Neural cell (in vitro differentiated cells): Measurements from ENCODE around the gene RFC2.

Experiments
- EP300 ChIP-seq: fragments of 450-650 bp; conservative IDR thresholded peaks from 2 replicates; pipeline ENCODE4 v1.6.1; 2014; ENCODE audit warnings: antibody characterized with exemption, mild to moderate bottlenecking, moderate library complexity; ENCODE audit not compliant: poor library complexity, severe bottlenecking
- EZH2 ChIP-seq: fragments of 200-600, 300-800 bp; shearing (Covaris generic), sonication (generic); IDR thresholded peaks from 2 replicates; pipeline ENCODE4 v1.6.1; 2014; ENCODE audit warnings: antibody characterized with exemption, low read length, borderline replicate concordance, mild to moderate bottlenecking; ENCODE audit not compliant: insufficient read depth, poor library complexity, severe bottlenecking
- MXI1 ChIP-seq: fragments of 450-650 bp; conservative IDR thresholded peaks from 2 replicates; pipeline ENCODE4 v1.6.1; 2014; ENCODE audit warnings: antibody characterized with exemption, mild to moderate bottlenecking; ENCODE audit not compliant: poor library complexity, severe bottlenecking
- POLR2AphosphoS5 ChIP-seq: IDR thresholded peaks from 2 replicates; pipeline ENCODE4 v1.6.1; 2012
- RAD21 ChIP-seq: fragments of 450-650 bp; conservative IDR thresholded peaks from 2 replicates; pipeline ENCODE4 v1.6.1; 2014; ENCODE audit warnings: antibody characterized with exemption, mild to moderate bottlenecking, moderate library complexity
- TF ChIP-seq, protein P1 (sequence below): fragments of 450-650 bp; IDR thresholded peaks from 2 replicates; pipeline ENCODE4 v1.5.1; 2014; ENCODE audit warnings: antibody characterized with exemption, mild to moderate bottlenecking, moderate library complexity; ENCODE audit not compliant: poor library complexity, severe bottlenecking

DNA sequence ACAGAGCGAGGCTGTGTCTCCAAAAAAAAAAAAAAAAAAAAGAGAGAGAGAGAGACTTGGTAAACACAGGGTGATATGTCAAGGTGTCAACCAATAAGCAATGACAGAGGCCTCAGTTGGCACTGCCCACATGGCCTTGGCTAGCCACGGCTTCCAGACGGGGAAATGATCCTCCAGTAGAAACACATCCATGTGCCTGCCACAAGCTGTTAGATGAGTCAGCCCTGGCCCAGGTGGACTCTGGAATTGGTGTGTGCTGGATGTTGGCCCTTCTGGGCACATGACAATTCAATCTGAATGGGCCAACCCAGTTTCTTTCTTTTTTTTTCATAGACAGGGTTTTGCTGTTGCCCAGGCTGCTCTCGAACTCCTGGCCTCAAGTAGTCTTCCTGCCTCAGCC, 13.7 kb downstream of the RFC2 start:
- TF ChIP-seq EP300 = no peak
- TF ChIP-seq EZH2 = no peak
- TF ChIP-seq, protein P1, sequence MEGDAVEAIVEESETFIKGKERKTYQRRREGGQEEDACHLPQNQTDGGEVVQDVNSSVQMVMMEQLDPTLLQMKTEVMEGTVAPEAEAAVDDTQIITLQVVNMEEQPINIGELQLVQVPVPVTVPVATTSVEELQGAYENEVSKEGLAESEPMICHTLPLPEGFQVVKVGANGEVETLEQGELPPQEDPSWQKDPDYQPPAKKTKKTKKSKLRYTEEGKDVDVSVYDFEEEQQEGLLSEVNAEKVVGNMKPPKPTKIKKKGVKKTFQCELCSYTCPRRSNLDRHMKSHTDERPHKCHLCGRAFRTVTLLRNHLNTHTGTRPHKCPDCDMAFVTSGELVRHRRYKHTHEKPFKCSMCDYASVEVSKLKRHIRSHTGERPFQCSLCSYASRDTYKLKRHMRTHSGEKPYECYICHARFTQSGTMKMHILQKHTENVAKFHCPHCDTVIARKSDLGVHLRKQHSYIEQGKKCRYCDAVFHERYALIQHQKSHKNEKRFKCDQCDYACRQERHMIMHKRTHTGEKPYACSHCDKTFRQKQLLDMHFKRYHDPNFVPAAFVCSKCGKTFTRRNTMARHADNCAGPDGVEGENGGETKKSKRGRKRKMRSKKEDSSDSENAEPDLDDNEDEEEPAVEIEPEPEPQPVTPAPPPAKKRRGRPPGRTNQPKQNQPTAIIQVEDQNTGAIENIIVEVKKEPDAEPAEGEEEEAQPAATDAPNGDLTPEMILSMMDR = no peak
- TF ChIP-seq MXI1 = no peak
- TF ChIP-seq POLR2AphosphoS5 = no peak
- TF ChIP-seq RAD21 = no peak
